ENCODE results near the gene TENM4. TPM values are rescaled to one million over a fixed set of nuclear protein-coding genes. Genes with fewer than 3 reads are reported as not detected.
"Not testable (repeated sequence)": the region's sequence is repeated elsewhere in the genome, so short reads cannot be mapped to it uniquely, and the experiment has no call there.

The TENM4 gene
- total and polyA plus RNA-seq, 10 of the 15 experiments (the other 5 are each of a cell fraction or from before 2014, with no cell fraction given): 0.03 to 0.12 (median 0.06) TPM; not detected in 7

- H3K4me3 ChIP-seq; H4K20me1 ChIP-seq (ENCODE audit: control insufficient read depth, insufficient read depth); H3K4me2 ChIP-seq (ENCODE audit: control insufficient read depth, insufficient read depth); H3K79me2 ChIP-seq (ENCODE audit: control insufficient read depth, insufficient read depth, low read length); FAIRE-seq; CTCF ChIA-PET; in situ Hi-C loops (cut with MboI); H3K27me3 ChIP-seq (replicated peaks in 1 of 2; ENCODE audit: control insufficient read depth in 2 of 2, insufficient read depth in 2 of 2, low read length in 1 of 2); H2AFZ ChIP-seq (ENCODE audit: control insufficient read depth, low read depth, low read length); BruUV-seq (replicated peaks); H3K9me3 ChIP-seq (replicated peaks; ENCODE audit: control insufficient read depth, insufficient read depth, low read length); DNase-seq (ENCODE audit: low read depth, low spot score); H3K36me3 ChIP-seq (ENCODE audit: control insufficient read depth in 2 of 2, insufficient read depth in 2 of 2, low read length in 1 of 2); POLR2A ChIA-PET; RAD21 ChIA-PET (ENCODE audit: unreplicated experiment); ATAC-seq; H3K4me1 ChIP-seq (ENCODE audit: control insufficient read depth, insufficient read depth, low read length); H3K27ac ChIP-seq (ENCODE audit: control insufficient read depth, insufficient read depth); SMC1A ChIA-PET (ENCODE audit: uncharacterized antibody, unreplicated experiment); H3K9ac ChIP-seq (ENCODE audit: control insufficient read depth, insufficient read depth, low read length); intact Hi-C loops (cut with micrococcal nuclease; ENCODE audit: unreplicated experiment): not testable (repeated sequence)
- WGBS (ENCODE audit: insufficient coverage, insufficient replicate concordance, low lambda C conversion rate, missing lambda C conversion rate): 22% methylated on average over 5 of the region's 5 CpGs
Measured at GRCh38 chr11:79222163-79222562, 218.7 kb downstream of the TENM4 start.

- FAIRE-seq (no peak), ATAC-seq (no peak), DNase-seq (ENCODE audit: low read depth, low spot score) (no peak)
- ChIA-PET SMC1A (ENCODE audit: uncharacterized antibody, unreplicated experiment) (no interaction called here), POLR2A (no interaction called here), CTCF (no interaction called here), RAD21 (ENCODE audit: unreplicated experiment) (no interaction called here)
- no peak overlapping the region for H2AFZ ChIP-seq (ENCODE audit: control insufficient read depth, low read depth, low read length)
- BruUV-seq (replicated peaks): no TSS peak
- no peaks in the 10 kb centered on the region for H3K27me3 ChIP-seq (replicated peaks in 1 of 2; ENCODE audit: control insufficient read depth in 2 of 2, insufficient read depth in 2 of 2, low read length in 1 of 2)
- no peak overlapping the region for H3K4me2 ChIP-seq (ENCODE audit: control insufficient read depth, insufficient read depth)
- TF ChIP-seq, protein P1, sequence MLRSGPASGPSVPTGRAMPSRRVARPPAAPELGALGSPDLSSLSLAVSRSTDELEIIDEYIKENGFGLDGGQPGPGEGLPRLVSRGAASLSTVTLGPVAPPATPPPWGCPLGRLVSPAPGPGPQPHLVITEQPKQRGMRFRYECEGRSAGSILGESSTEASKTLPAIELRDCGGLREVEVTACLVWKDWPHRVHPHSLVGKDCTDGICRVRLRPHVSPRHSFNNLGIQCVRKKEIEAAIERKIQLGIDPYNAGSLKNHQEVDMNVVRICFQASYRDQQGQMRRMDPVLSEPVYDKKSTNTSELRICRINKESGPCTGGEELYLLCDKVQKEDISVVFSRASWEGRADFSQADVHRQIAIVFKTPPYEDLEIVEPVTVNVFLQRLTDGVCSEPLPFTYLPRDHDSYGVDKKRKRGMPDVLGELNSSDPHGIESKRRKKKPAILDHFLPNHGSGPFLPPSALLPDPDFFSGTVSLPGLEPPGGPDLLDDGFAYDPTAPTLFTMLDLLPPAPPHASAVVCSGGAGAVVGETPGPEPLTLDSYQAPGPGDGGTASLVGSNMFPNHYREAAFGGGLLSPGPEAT (IDR thresholded peaks at IDR 0.05; ENCODE audit: low read depth): no peak
- TF ChIP-seq CREB1 (IDR thresholded peaks at IDR 0.05; ENCODE audit: low read depth) (no peak), SUZ12 (IDR thresholded peaks at IDR 0.05; ENCODE audit: unreplicated experiment) (no peak), KAT2A (conservative IDR thresholded peaks at IDR 0.05; ENCODE audit: control insufficient read depth, low read depth, low read length) (no peak), NBN (IDR thresholded peaks at IDR 0.05) (no peak), IKZF1 (conservative IDR thresholded peaks at IDR 0.05) (no peak)
- H3K4me1 ChIP-seq (ENCODE audit: control insufficient read depth, insufficient read depth, low read length): no peaks in the 10 kb centered on the region
- H3K9ac ChIP-seq (ENCODE audit: control insufficient read depth, insufficient read depth, low read length): no peak overlapping the region
- intact Hi-C loops (cut with micrococcal nuclease; ENCODE audit: unreplicated experiment) (no loop called here), in situ Hi-C loops (cut with MboI) (no loop called here)
- H3K9me3 ChIP-seq (replicated peaks; ENCODE audit: control insufficient read depth, insufficient read depth, low read length): no peaks in the 10 kb centered on the region
- no peaks in the 10 kb centered on the region for H3K36me3 ChIP-seq (ENCODE audit: control insufficient read depth in 2 of 2, insufficient read depth in 2 of 2, low read length in 1 of 2)
- 37% methylated on average over 10 of the region's 10 CpGs for WGBS (ENCODE audit: insufficient coverage, insufficient replicate concordance, low lambda C conversion rate, missing lambda C conversion rate)
- no peak overlapping the region for H3K4me3 ChIP-seq
- no peak overlapping the region for H3K27ac ChIP-seq (ENCODE audit: control insufficient read depth, insufficient read depth)
- H4K20me1 ChIP-seq (ENCODE audit: control insufficient read depth, insufficient read depth): no peaks in the 10 kb centered on the region
- no peaks in the 10 kb centered on the region for H3K79me2 ChIP-seq (ENCODE audit: control insufficient read depth, insufficient read depth, low read length)
Measured at GRCh38 chr11:79221444-79222130, 219.2 kb downstream of the TENM4 start.
